Measurements from ENCODE around the gene WFDC1.

- TF ChIP-seq CTCF (IDR thresholded peaks at IDR 0.05) (no peak), ZFX (IDR thresholded peaks at IDR 0.05; ENCODE audit: borderline replicate concordance) (no peak)
Measured at GRCh38 chr16:84356591-84357116, 62.0 kb downstream of the WFDC1 start.
